Progenitor cell of endocrine pancreas (in vitro differentiated cells): Measurements from ENCODE around the gene CSKMT. TPM values are rescaled to one million over a fixed set of nuclear protein-coding genes. Genes with fewer than 3 reads are reported as not detected.
"Not testable (repeated sequence)": the region's sequence is repeated elsewhere in the genome, so short reads cannot be mapped to it uniquely, and the experiment has no call there.

Experiments used
- DNase-seq: peaks from one replicate; pipeline ENCODE4 v3.0.0; 2021; ENCODE audit warnings: low spot score; ENCODE audit not compliant: unreplicated experiment
- H3K27ac Mint-ChIP-seq: 2 replicates; pipeline ENCODE4 v1.8.0; 2021; ENCODE audit warnings: mild to moderate bottlenecking, moderate library complexity, mixed read lengths
- H3K27me3 Mint-ChIP-seq: 2 replicates; pipeline ENCODE4 v1.8.0; 2021; ENCODE audit warnings: mixed read lengths
- H3K36me3 Mint-ChIP-seq: 2 replicates; pipeline ENCODE4 v1.8.0; 2022; ENCODE audit warnings: mixed read lengths; ENCODE audit not compliant: insufficient read depth
- H3K4me1 Mint-ChIP-seq: 2 replicates; pipeline ENCODE4 v1.8.0; 2021; ENCODE audit warnings: low read depth, mixed read lengths
- H3K4me3 Mint-ChIP-seq: 2 replicates; pipeline ENCODE4 v1.8.0; 2021; ENCODE audit warnings: low read depth, mild to moderate bottlenecking, moderate library complexity, mixed read lengths
- H3K9me3 Mint-ChIP-seq: 2 replicates; pipeline ENCODE4 v1.8.0; 2021; ENCODE audit warnings: low read depth, mixed read lengths
- CTCF ChIP-seq: fragments of 200-600 bp; sonication (generic); IDR thresholded peaks from one replicate; pipeline ENCODE4 v1.5.0; 2021; ENCODE audit warnings: antibody characterized with exemption, mild to moderate bottlenecking; ENCODE audit not compliant: unreplicated experiment
- total RNA-seq: library from RNA; stranded (reverse); gene quantifications from 2 replicates; pipeline ENCODE4 v1.2.1, GENCODE V29; 2021

CSKMT gene
- total RNA-seq, 1 donor from 2014 or later: 18.0 TPM

GRCh38 chr11:62702246-62702645 lies 37.1 kb downstream of the CSKMT start:
- H3K4me1 Mint-ChIP-seq: peaks cover 16% of the 10 kb centered on the region
- H3K27me3 Mint-ChIP-seq: no peaks in the 10 kb centered on the region
- no peaks in the 10 kb centered on the region for H3K9me3 Mint-ChIP-seq
- no peak overlapping the region for H3K4me3 Mint-ChIP-seq
- H3K36me3 Mint-ChIP-seq: peaks cover 14% of the 10 kb centered on the region
- TF ChIP-seq CTCF: no peak
- DNase-seq: no peak
- H3K27ac Mint-ChIP-seq: peak overlapping the region; percentile 2

GRCh38 chr11:62703921-62704320 lies 38.8 kb downstream of the CSKMT start:
- Mint-ChIP-seq H3K4me1 (peaks cover 23% of the 10 kb centered on the region), H3K36me3 (peaks cover 11% of the 10 kb centered on the region)
- H3K9me3 Mint-ChIP-seq, H3K4me3 Mint-ChIP-seq, H3K27me3 Mint-ChIP-seq, DNase-seq, H3K27ac Mint-ChIP-seq: not testable (repeated sequence)

- DNase-seq: no peak
- H3K9me3 Mint-ChIP-seq: no peaks in the 10 kb centered on the region
- peak overlapping the region; percentile 99 for H3K27ac Mint-ChIP-seq
- peaks cover 12% of the 10 kb centered on the region for H3K36me3 Mint-ChIP-seq
- TF ChIP-seq CTCF: no peak
- peak overlapping the region; percentile 90 for H3K4me3 Mint-ChIP-seq
- no peaks in the 10 kb centered on the region for H3K27me3 Mint-ChIP-seq
- peaks cover 28% of the 10 kb centered on the region for H3K4me1 Mint-ChIP-seq
Observed at GRCh38 chr11:62705413-62705812, 40.3 kb downstream of the CSKMT start.

GRCh38 chr11:62705880-62706849 lies 41.1 kb downstream of the CSKMT start:
- Mint-ChIP-seq H3K36me3 (peaks cover 11% of the 10 kb centered on the region), H3K4me3 (peak overlapping the region; percentile 90), H3K9me3 (no peaks in the 10 kb centered on the region)

GRCh38 chr11:62706850-62707247 lies 41.7 kb downstream of the CSKMT start:
- peaks cover 28% of the 10 kb centered on the region for H3K4me1 Mint-ChIP-seq
- H3K36me3 Mint-ChIP-seq: peaks cover 11% of the 10 kb centered on the region
- H3K9me3 Mint-ChIP-seq: no peaks in the 10 kb centered on the region
- no peak for DNase-seq
- no peak for TF ChIP-seq CTCF
- no peaks in the 10 kb centered on the region for H3K27me3 Mint-ChIP-seq
- peak overlapping the region; percentile 64 for H3K4me3 Mint-ChIP-seq
- peak overlapping the region; percentile 81 for H3K27ac Mint-ChIP-seq

More at GRCh38 chr11:62705880-62706849, 41.1 kb downstream of the CSKMT start:
- DNase-seq: peak; percentile 91
- H3K4me1 Mint-ChIP-seq: peaks cover 28% of the 10 kb centered on the region
- TF ChIP-seq CTCF: no peak
- no peaks in the 10 kb centered on the region for H3K27me3 Mint-ChIP-seq
- peak overlapping the region; percentile 99 for H3K27ac Mint-ChIP-seq
